Retinal pigment epithelial cell (primary cell): Measurements from ENCODE around the gene PAM16.
"Not testable (repeated sequence)": the region's sequence is repeated elsewhere in the genome, so short reads cannot be mapped to it uniquely, and the experiment has no call there.

ENCODE experiments used
- DNase-seq: peaks from one replicate; pipeline ENCODE4 v3.0.0-alpha.2; 2010; ENCODE audit warnings: low read depth
- H3K4me3 ChIP-seq: 2 replicates; pipeline ENCODE4 v1.5.1; 2011; ENCODE audit warnings: mild to moderate bottlenecking, low read length, control low read depth, moderate library complexity
- CTCF ChIP-seq: conservative IDR thresholded peaks from 2 replicates; pipeline ENCODE4 v1.5.1; 2011; ENCODE audit warnings: low read depth, low read length, control low read depth, inconsistent platforms

Gene PAM16

GRCh38 chr16:4336701-4337539 is 14.2 kb downstream of the PAM16 start:
- no peak for DNase-seq
- TF ChIP-seq CTCF, result no peak
- no peak overlapping the region for H3K4me3 ChIP-seq

GRCh38 chr16:4334724-4335495 is 16.2 kb downstream of the PAM16 start:
- TF ChIP-seq CTCF, result no peak
- no peak overlapping the region for H3K4me3 ChIP-seq
- DNase-seq, result no peak

- not testable (repeated sequence) for H3K4me3 ChIP-seq, DNase-seq
Observed at GRCh38 chr16:4333714-4334113, 17.4 kb downstream of the PAM16 start.

GRCh38 chr16:4333308-4333638 is 17.8 kb downstream of the PAM16 start:
- no peak overlapping the region for H3K4me3 ChIP-seq
- no peak for DNase-seq
- TF ChIP-seq CTCF, result no peak

GRCh38 chr16:4332623-4333307 is 18.4 kb downstream of the PAM16 start:
- no peak overlapping the region for H3K4me3 ChIP-seq
- TF ChIP-seq CTCF, result no peak
- no peak for DNase-seq

GRCh38 chr16:4332083-4332482 is 19.0 kb downstream of the PAM16 start:
- H3K4me3 ChIP-seq, result no peak overlapping the region
- no peak for TF ChIP-seq CTCF

GRCh38 chr16:4330277-4330874 is 20.7 kb downstream of the PAM16 start:
- no peak overlapping the region for H3K4me3 ChIP-seq
- DNase-seq, result no peak
- peak; percentile 96 for TF ChIP-seq CTCF

More at GRCh38 chr16:4332083-4332482, 19.0 kb downstream of the PAM16 start:
- DNase-seq, result no peak
